Chondrocyte (in vitro differentiated cells): Measurements from ENCODE around the gene ZDHHC4. TPM values are rescaled to one million over a fixed set of nuclear protein-coding genes. Genes with fewer than 3 reads are reported as not detected.
A peak's percentile ranks its signal among the peaks of the same experiment; 100 is the strongest.

Experiments used
- DNase-seq: peaks from one replicate; pipeline ENCODE4 v3.0.0; 2021; ENCODE audit warnings: mixed read lengths, low spot score
- H3K27ac Mint-ChIP-seq: one replicate; pipeline ENCODE4 v1.8.0; 2021; ENCODE audit warnings: mild to moderate bottlenecking, moderate library complexity, mixed read lengths; ENCODE audit not compliant: unreplicated experiment
- H3K27me3 Mint-ChIP-seq: 2 replicates; pipeline ENCODE4 v1.8.0; 2021; ENCODE audit warnings: low read depth, mixed read lengths
- H3K36me3 Mint-ChIP-seq: 2 replicates; pipeline ENCODE4 v1.8.0; 2021; ENCODE audit warnings: low read depth, mixed read lengths
- H3K4me1 Mint-ChIP-seq: 2 replicates; pipeline ENCODE4 v1.8.0; 2021; ENCODE audit warnings: low read depth, mild to moderate bottlenecking, mixed read lengths
- H3K4me3 Mint-ChIP-seq: one replicate; pipeline ENCODE4 v1.8.0; 2021; ENCODE audit warnings: mild to moderate bottlenecking, moderate library complexity, mixed read lengths; ENCODE audit not compliant: unreplicated experiment
- H3K9me3 Mint-ChIP-seq: 2 replicates; pipeline ENCODE4 v1.8.0; 2021; ENCODE audit warnings: low read depth, mixed read lengths
- CTCF ChIP-seq: fragments of 200-600 bp; sonication (generic); IDR thresholded peaks from 2 replicates; pipeline ENCODE4 v1.5.0; 2021; ENCODE audit warnings: antibody characterized with exemption, mild to moderate bottlenecking, moderate library complexity
- total RNA-seq: library from RNA; stranded (reverse); gene quantifications from 3 replicates; pipeline ENCODE4 v1.2.1, GENCODE V29; 2021

The ZDHHC4 gene
- total RNA-seq, 1 donor from 2014 or later, result 50.6 TPM

- Mint-ChIP-seq H3K27ac (no peak overlapping the region), H3K9me3 (no peaks in the 10 kb centered on the region), H3K36me3 (peaks cover 3% of the 10 kb centered on the region), H3K4me1 (peaks cover 9% of the 10 kb centered on the region), H3K4me3 (no peak overlapping the region), H3K27me3 (no peaks in the 10 kb centered on the region)
- DNase-seq, result no peak
- TF ChIP-seq CTCF, result no peak
Measured at GRCh38 chr7:6612819-6613218, 35.6 kb downstream of the ZDHHC4 start.

- DNase-seq, result no peak
- peaks cover 9% of the 10 kb centered on the region for H3K4me1 Mint-ChIP-seq
- no peak for TF ChIP-seq CTCF
- no peaks in the 10 kb centered on the region for H3K9me3 Mint-ChIP-seq
- H3K27me3 Mint-ChIP-seq, result no peaks in the 10 kb centered on the region
- no peak overlapping the region for H3K4me3 Mint-ChIP-seq
- H3K36me3 Mint-ChIP-seq, result peaks cover 3% of the 10 kb centered on the region
- H3K27ac Mint-ChIP-seq, result no peak overlapping the region
Measured at GRCh38 chr7:6613706-6614105, 36.5 kb downstream of the ZDHHC4 start.

- peak within 1 kb of the TSS; percentile 67 for H3K4me3 Mint-ChIP-seq
- no peaks in the 10 kb centered on the region for H3K9me3 Mint-ChIP-seq
- peaks cover 3% of the 10 kb centered on the region for H3K36me3 Mint-ChIP-seq
- peaks cover 9% of the 10 kb centered on the region for H3K4me1 Mint-ChIP-seq
- no peaks in the 10 kb centered on the region for H3K27me3 Mint-ChIP-seq
- no peak within 1 kb of the TSS for H3K27ac Mint-ChIP-seq
- no peak for DNase-seq
- TF ChIP-seq CTCF, result peak; percentile 20
Measured at GRCh38 chr7:6614953-6615722, 37.9 kb downstream of the ZDHHC4 start, which contains the start of gene ZNF853. ZNF853 (plus strand) TSS chr7:6615610; CDS start chr7:6616175, 565 bp downstream.

GRCh38 chr7:6615723-6616555, 38.7 kb downstream of the ZDHHC4 start:
- peak overlapping the region; percentile 65 for H3K4me3 Mint-ChIP-seq
- no peak for DNase-seq
- H3K9me3 Mint-ChIP-seq, result no peaks in the 10 kb centered on the region
- no peak overlapping the region for H3K27ac Mint-ChIP-seq
- peaks cover 3% of the 10 kb centered on the region for H3K36me3 Mint-ChIP-seq
- TF ChIP-seq CTCF, result no peak
- H3K4me1 Mint-ChIP-seq, result peaks cover 9% of the 10 kb centered on the region
- H3K27me3 Mint-ChIP-seq, result no peaks in the 10 kb centered on the region

- H3K36me3 Mint-ChIP-seq, result peaks cover 9% of the 10 kb centered on the region
- peaks cover 9% of the 10 kb centered on the region for H3K4me1 Mint-ChIP-seq
- H3K4me3 Mint-ChIP-seq, result peak overlapping the region; percentile 50
- H3K27me3 Mint-ChIP-seq, result no peaks in the 10 kb centered on the region
- TF ChIP-seq CTCF, result no peak
- H3K27ac Mint-ChIP-seq, result no peak overlapping the region
- DNase-seq, result no peak
- H3K9me3 Mint-ChIP-seq, result no peaks in the 10 kb centered on the region
Measured at GRCh38 chr7:6616854-6617643, 39.8 kb downstream of the ZDHHC4 start.
